B cell (primary cell): Measurements from ENCODE around the gene PITPNM2.

Experiments used
- CTCF ChIP-seq: fragments of 200-600 bp; IDR thresholded peaks from one replicate; pipeline ENCODE4 v1.8.0; 2022; ENCODE audit warnings: antibody characterized with exemption, mild to moderate bottlenecking
- EZH2 ChIP-seq: IDR thresholded peaks from 2 replicates; pipeline ENCODE4 v1.6.1; 2012; ENCODE audit warnings: borderline replicate concordance, low read depth, mild to moderate bottlenecking, moderate library complexity, low read length; ENCODE audit not compliant: insufficient read depth, poor library complexity, severe bottlenecking

GRCh38 chr12:123165537-123165936 lies 14.6 kb upstream of the PITPNM2 start:
- TF ChIP-seq CTCF (no peak), EZH2 (no peak)
